ENCODE data around the gene CERK.

GRCh38 chr22:46674906-46675305 lies 63.1 kb downstream of the CERK start:
- TF ChIP-seq CTCF (IDR thresholded peaks at IDR 0.05; ENCODE audit: low read depth, low read length): no peak
- TF ChIP-seq POLR2A (IDR thresholded peaks at IDR 0.05; ENCODE audit: extremely low read depth, insufficient read length): no peak
- TF ChIP-seq MAX (IDR thresholded peaks at IDR 0.05; ENCODE audit: low read depth, low read length): no peak
- no peak for TF ChIP-seq MYC (IDR thresholded peaks at IDR 0.05; ENCODE audit: low read depth, low read length)

Measured in NB4 (cell line).